ENCODE measurements around the gene PIEZO2.

The PIEZO2 gene

GRCh38 chr18:10833656-10834055 lies 315.7 kb downstream of the PIEZO2 start:
- no peak for TF ChIP-seq CTCF (IDR thresholded peaks at IDR 0.05; ENCODE audit: extremely low read depth, insufficient read depth, missing control alignments)
- in situ Hi-C loops (cut with MboI; ENCODE audit: low pct_unique_long_range_greater_than_20kb, low sequenced_read_pairs, unreplicated experiment), result loop anchor here (10.0 kb wide), 1 partner anchor 321 kb away; no protein-coding TSS in a partner anchor
- no peak for DNase-seq (ENCODE audit: low spot score)

GRCh38 chr18:10826400-10826799 lies 323.0 kb downstream of the PIEZO2 start:
- in situ Hi-C loops (cut with MboI; ENCODE audit: low pct_unique_long_range_greater_than_20kb, low sequenced_read_pairs, unreplicated experiment), result no loop called here
- DNase-seq (ENCODE audit: low spot score), result no peak
- no peak for TF ChIP-seq CTCF (IDR thresholded peaks at IDR 0.05; ENCODE audit: extremely low read depth, insufficient read depth, missing control alignments)

- TF ChIP-seq CTCF (IDR thresholded peaks at IDR 0.05; ENCODE audit: extremely low read depth, insufficient read depth, missing control alignments), result no peak
- no peak for DNase-seq (ENCODE audit: low spot score)
- in situ Hi-C loops (cut with MboI; ENCODE audit: low pct_unique_long_range_greater_than_20kb, low sequenced_read_pairs, unreplicated experiment), result no loop called here
Observed at GRCh38 chr18:10822456-10822855, 326.9 kb downstream of the PIEZO2 start.

GRCh38 chr18:10820681-10821080 lies 328.7 kb downstream of the PIEZO2 start:
- DNase-seq (ENCODE audit: low spot score), result no peak
- in situ Hi-C loops (cut with MboI; ENCODE audit: low pct_unique_long_range_greater_than_20kb, low sequenced_read_pairs, unreplicated experiment), result no loop called here
- TF ChIP-seq CTCF (IDR thresholded peaks at IDR 0.05; ENCODE audit: extremely low read depth, insufficient read depth, missing control alignments), result no peak

- DNase-seq (ENCODE audit: low spot score), result no peak
- no peak for TF ChIP-seq CTCF (IDR thresholded peaks at IDR 0.05; ENCODE audit: extremely low read depth, insufficient read depth, missing control alignments)
- in situ Hi-C loops (cut with MboI; ENCODE audit: low pct_unique_long_range_greater_than_20kb, low sequenced_read_pairs, unreplicated experiment), result no loop called here
Observed at GRCh38 chr18:10814336-10814735, 335.0 kb downstream of the PIEZO2 start.

- no peak for TF ChIP-seq CTCF (IDR thresholded peaks at IDR 0.05; ENCODE audit: extremely low read depth, insufficient read depth, missing control alignments)
- no peak for DNase-seq (ENCODE audit: low spot score)
- in situ Hi-C loops (cut with MboI; ENCODE audit: low pct_unique_long_range_greater_than_20kb, low sequenced_read_pairs, unreplicated experiment), result no loop called here
Observed at GRCh38 chr18:10805587-10806118, 343.7 kb downstream of the PIEZO2 start.

GRCh38 chr18:10804126-10804525 lies 345.2 kb downstream of the PIEZO2 start:
- TF ChIP-seq CTCF (IDR thresholded peaks at IDR 0.05; ENCODE audit: extremely low read depth, insufficient read depth, missing control alignments), result no peak
- in situ Hi-C loops (cut with MboI; ENCODE audit: low pct_unique_long_range_greater_than_20kb, low sequenced_read_pairs, unreplicated experiment), result no loop called here
- no peak for DNase-seq (ENCODE audit: low spot score)

Data from GM13977 (cell line).